K562 (cell line): ENCODE measurements around the gene PPT1. TPM values are rescaled to one million over a fixed set of nuclear protein-coding genes. Genes with fewer than 3 reads are reported as not detected.

Experiments
- CBX1 ChIP-seq: sonication (generic); IDR thresholded peaks from 2 replicates; pipeline ENCODE4 v1.6.1; 2016; ENCODE audit warnings: antibody characterized with exemption, low read depth, mild to moderate bottlenecking
- CBX3 ChIP-seq, 2 experiments: IDR thresholded peaks; 1 replicate in 1 of 2; 2 replicates in 1 of 2; pipeline ENCODE4 v1.6.1; 2012; ENCODE audit warnings: inconsistent platforms in 2 of 2, low read length in 2 of 2, borderline replicate concordance in 1 of 2, control low read depth in 1 of 2
- ELF1 ChIP-seq: fragments of 200-800 bp; sonication (Bioruptor generic); IDR thresholded peaks from 2 replicates; pipeline ENCODE4 v1.6.1; 2016; ENCODE audit warnings: missing genetic modification characterization, missing compliant biosample characterization
- LCOR ChIP-seq: sonication (generic); formaldehyde crosslinking; IDR thresholded peaks from 2 replicates; pipeline ENCODE4 v1.8.0; 2022; ENCODE audit warnings: mild to moderate bottlenecking, missing genetic modification reagents
- MCM7 ChIP-seq, 2 experiments: fragments of 450-650 bp; IDR thresholded peaks; 2 replicates each; pipeline ENCODE4 v1.6.1; 2016 to 2018
- MTA1 ChIP-seq: fragments of 450-650 bp; IDR thresholded peaks from 2 replicates; pipeline ENCODE4 v1.6.1; 2017; ENCODE audit warnings: borderline replicate concordance
- NR2F6 ChIP-seq: fragments of 450-650 bp; formaldehyde crosslinking; IDR thresholded peaks from 2 replicates; pipeline ENCODE4 v1.4.0; 2020; ENCODE audit warnings: mild to moderate bottlenecking
- PPARD ChIP-seq: fragments of 250-450 bp; sonication (Bioruptor Pico); IDR thresholded peaks from 2 replicates; pipeline ENCODE4 v1.8.0; 2022; ENCODE audit warnings: inconsistent platforms, mild to moderate bottlenecking, moderate library complexity
- RFX5 ChIP-seq: IDR thresholded peaks from 2 replicates; pipeline ENCODE4 v1.6.1; 2011; ENCODE audit warnings: low read depth, mild to moderate bottlenecking, improper control_type of control experiment, low read length
- SAP30 ChIP-seq: fragments of 200-600 bp; sonication (generic); IDR thresholded peaks from 2 replicates; pipeline ENCODE4 v1.6.1; 2012; ENCODE audit warnings: borderline replicate concordance, low read depth, mild to moderate bottlenecking, moderate library complexity, low read length, control low read depth, inconsistent platforms; ENCODE audit not compliant: insufficient read depth, poor library complexity, severe bottlenecking
- TAL1 ChIP-seq: fragments of 450-650 bp; IDR thresholded peaks from 2 replicates; pipeline ENCODE4 v1.6.1; 2016; ENCODE audit warnings: mild to moderate bottlenecking
- TEAD1 ChIP-seq, 2 experiments: fragments of 450-650 bp in 1 of 2; sonication (generic) in 1 of 2; formaldehyde crosslinking; IDR thresholded peaks; 2 replicates each; pipeline versions ENCODE4 v1.4.0 to v1.8.0; 2020 to 2022; ENCODE audit warnings: mild to moderate bottlenecking in 2 of 2, missing genetic modification reagents in 1 of 2
- TEAD2 ChIP-seq: fragments of 450-650 bp; IDR thresholded peaks from 2 replicates; pipeline ENCODE4 v1.6.1; 2016; ENCODE audit warnings: missing genetic modification characterization, control low read depth, missing compliant biosample characterization
- ZEB2 ChIP-seq: fragments of 450-650 bp; IDR thresholded peaks from 2 replicates; pipeline ENCODE4 v1.6.1; 2016
- ZFP36 ChIP-seq: fragments of 150-350 bp; IDR thresholded peaks from 2 replicates; pipeline ENCODE4 v1.6.1; 2018; ENCODE audit warnings: low read length, low read depth; ENCODE audit not compliant: partially characterized antibody
- ZNF23 ChIP-seq: fragments of 250-450 bp; sonication (Bioruptor Pico); IDR thresholded peaks from 2 replicates; pipeline ENCODE4 v1.4.0; 2020; ENCODE audit warnings: mild to moderate bottlenecking
- ZNF324 ChIP-seq: fragments of 250-450 bp; sonication (Bioruptor Pico); IDR thresholded peaks from 2 replicates; pipeline ENCODE4 v1.4.0; 2020; ENCODE audit warnings: mild to moderate bottlenecking
- ZSCAN32 ChIP-seq: fragments of 450-650 bp; formaldehyde crosslinking; IDR thresholded peaks from 2 replicates; pipeline ENCODE4 v1.4.0; 2020; ENCODE audit warnings: mild to moderate bottlenecking, moderate library complexity
- polyA plus RNA-seq, 8 experiments: library from polyadenylated mRNA; depleted of rRNA in 4 of 8; stranded (reverse) in 5 of 8; unstranded in 3 of 8; fragments of >200 nt; fragmentation: Nextera tagmentation in 2 of 8; fragmentation: Illumina TruSeq in 1 of 8; extraction: Ambion mirVana in 2 of 8; extraction: Trizol in 1 of 8; gene quantifications; 2 replicates each; pipeline versions ENCODE4 v1.2.1 to v1.2.3, GENCODE V29; 2011 to 2014; ENCODE audit warnings: inconsistent platforms in 1 of 8, missing spikeins in 1 of 8
- total RNA-seq, 7 experiments: library from RNA; depleted of rRNA in 6 of 7; stranded (reverse); fragments of >200 nt in 6 of 7; fragmentation: Illumina TruSeq in 2 of 7; extraction: Trizol in 2 of 7; gene quantifications; 2 replicates each; pipeline versions ENCODE4 v1.2.1 to v1.2.3, GENCODE V29; 2011 to 2021; ENCODE audit warnings: low replicate concordance in 1 of 7
- TF ChIP-seq, protein P1 (sequence below): fragments of 450-650 bp; formaldehyde crosslinking; conservative IDR thresholded peaks from 2 replicates; pipeline ENCODE4 v1.4.0; 2022; ENCODE audit warnings: mild to moderate bottlenecking, missing genetic modification characterization
- TF ChIP-seq, protein P2 (sequence below): fragments of 450-650 bp; IDR thresholded peaks from 2 replicates; pipeline ENCODE4 v1.6.1; 2014; ENCODE audit warnings: low read depth, mild to moderate bottlenecking, moderate library complexity, borderline replicate concordance
- TF ChIP-seq, protein P3 (sequence below), 3 experiments: IDR thresholded peaks in 2 of 3; conservative IDR thresholded peaks in 1 of 3; 2 replicates each; pipeline ENCODE4 v1.5.1; 2011 to 2012; ENCODE audit warnings: low read length in 3 of 3, mild to moderate bottlenecking in 3 of 3, control low read depth in 2 of 3, improper control_type of control experiment in 1 of 3, inconsistent platforms in 1 of 3, low read depth in 1 of 3, mixed read lengths in 1 of 3, moderate library complexity in 1 of 3; ENCODE audit not compliant: insufficient read depth in 2 of 3
- TF ChIP-seq, protein P4 (sequence below): fragments of 450-650 bp; conservative IDR thresholded peaks from 2 replicates; pipeline ENCODE4 v1.6.1; 2016; ENCODE audit warnings: missing genetic modification characterization, low read depth, mild to moderate bottlenecking, missing compliant biosample characterization, moderate library complexity

Gene PPT1
- total and polyA plus RNA-seq, 9 of the 15 experiments (the other 6 are each of a cell fraction or from before 2014, with no cell fraction given) = 72.2 to 285 (median 143) TPM

DNA sequence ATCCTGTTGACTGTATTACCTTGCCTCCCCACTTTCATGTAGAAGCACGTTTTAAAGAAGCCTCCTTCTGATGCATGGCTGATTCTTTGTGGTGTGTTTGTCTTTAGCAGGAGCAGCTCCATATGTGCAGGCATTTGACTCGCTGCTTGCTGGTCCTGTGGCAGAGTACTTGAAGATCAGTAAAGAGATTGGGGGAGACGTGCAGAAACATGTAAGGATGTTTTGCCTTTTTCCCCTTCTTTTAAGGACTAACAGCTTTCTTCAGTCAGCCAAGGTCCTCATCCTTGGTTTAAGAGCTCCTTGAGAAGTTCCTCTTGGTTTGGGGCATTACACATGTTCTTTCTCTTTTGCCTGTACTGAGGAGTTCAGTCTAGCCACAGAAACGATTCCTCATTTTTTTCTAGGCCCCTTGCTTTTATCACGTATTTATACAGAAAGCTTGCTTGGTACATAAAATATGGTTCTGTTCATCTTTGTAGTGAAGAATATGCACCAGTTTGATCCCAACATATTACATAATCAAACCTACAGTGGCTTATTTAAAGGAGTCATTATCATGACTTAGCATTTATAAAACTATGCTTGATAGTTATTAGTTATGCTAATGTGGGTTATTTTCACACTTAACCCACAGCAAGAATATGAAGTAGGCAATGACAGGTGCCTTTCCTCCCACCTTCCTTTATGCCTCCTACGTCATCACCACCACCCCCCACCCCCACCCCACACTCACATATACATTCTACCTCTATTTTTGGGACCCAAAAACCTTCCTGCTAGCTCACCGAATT, 36.9 kb downstream of the PPT1 start (continued):
- TF ChIP-seq, protein P1, sequence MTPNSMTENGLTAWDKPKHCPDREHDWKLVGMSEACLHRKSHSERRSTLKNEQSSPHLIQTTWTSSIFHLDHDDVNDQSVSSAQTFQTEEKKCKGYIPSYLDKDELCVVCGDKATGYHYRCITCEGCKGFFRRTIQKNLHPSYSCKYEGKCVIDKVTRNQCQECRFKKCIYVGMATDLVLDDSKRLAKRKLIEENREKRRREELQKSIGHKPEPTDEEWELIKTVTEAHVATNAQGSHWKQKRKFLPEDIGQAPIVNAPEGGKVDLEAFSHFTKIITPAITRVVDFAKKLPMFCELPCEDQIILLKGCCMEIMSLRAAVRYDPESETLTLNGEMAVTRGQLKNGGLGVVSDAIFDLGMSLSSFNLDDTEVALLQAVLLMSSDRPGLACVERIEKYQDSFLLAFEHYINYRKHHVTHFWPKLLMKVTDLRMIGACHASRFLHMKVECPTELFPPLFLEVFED = peak; percentile 72
- TF ChIP-seq LCOR (CRISPR knock-in tag) (no peak), ZFP36 (no peak), RFX5 (no peak), PPARD (CRISPR knock-in tag) (no peak), TEAD1 (CRISPR knock-in tag; IDR thresholded peaks at IDR 0.05) (peak in 1 of 2 experiments; percentile 83; a peak in 2 of 4 replicates), CBX1 (no peak), MTA1 (no peak), ZSCAN32 (CRISPR knock-in tag) (no peak), TAL1 (no peak), ZEB2 (no peak), TEAD2 (no peak), CBX3 (IDR thresholded peaks at IDR 0.05; ENCODE audit: borderline replicate concordance in 1 of 2, low read length in 2 of 2) (no peak), SAP30 (no peak), ELF1 (tag) (no peak), NR2F6 (no peak), ZNF324 (CRISPR knock-in tag) (peak; percentile 69), MCM7 (IDR thresholded peaks at IDR 0.05) (no peak), ZNF23 (CRISPR knock-in tag) (no peak)
- TF ChIP-seq, protein P2, sequence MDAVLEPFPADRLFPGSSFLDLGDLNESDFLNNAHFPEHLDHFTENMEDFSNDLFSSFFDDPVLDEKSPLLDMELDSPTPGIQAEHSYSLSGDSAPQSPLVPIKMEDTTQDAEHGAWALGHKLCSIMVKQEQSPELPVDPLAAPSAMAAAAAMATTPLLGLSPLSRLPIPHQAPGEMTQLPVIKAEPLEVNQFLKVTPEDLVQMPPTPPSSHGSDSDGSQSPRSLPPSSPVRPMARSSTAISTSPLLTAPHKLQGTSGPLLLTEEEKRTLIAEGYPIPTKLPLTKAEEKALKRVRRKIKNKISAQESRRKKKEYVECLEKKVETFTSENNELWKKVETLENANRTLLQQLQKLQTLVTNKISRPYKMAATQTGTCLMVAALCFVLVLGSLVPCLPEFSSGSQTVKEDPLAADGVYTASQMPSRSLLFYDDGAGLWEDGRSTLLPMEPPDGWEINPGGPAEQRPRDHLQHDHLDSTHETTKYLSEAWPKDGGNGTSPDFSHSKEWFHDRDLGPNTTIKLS = no peak
- TF ChIP-seq, protein P3, sequence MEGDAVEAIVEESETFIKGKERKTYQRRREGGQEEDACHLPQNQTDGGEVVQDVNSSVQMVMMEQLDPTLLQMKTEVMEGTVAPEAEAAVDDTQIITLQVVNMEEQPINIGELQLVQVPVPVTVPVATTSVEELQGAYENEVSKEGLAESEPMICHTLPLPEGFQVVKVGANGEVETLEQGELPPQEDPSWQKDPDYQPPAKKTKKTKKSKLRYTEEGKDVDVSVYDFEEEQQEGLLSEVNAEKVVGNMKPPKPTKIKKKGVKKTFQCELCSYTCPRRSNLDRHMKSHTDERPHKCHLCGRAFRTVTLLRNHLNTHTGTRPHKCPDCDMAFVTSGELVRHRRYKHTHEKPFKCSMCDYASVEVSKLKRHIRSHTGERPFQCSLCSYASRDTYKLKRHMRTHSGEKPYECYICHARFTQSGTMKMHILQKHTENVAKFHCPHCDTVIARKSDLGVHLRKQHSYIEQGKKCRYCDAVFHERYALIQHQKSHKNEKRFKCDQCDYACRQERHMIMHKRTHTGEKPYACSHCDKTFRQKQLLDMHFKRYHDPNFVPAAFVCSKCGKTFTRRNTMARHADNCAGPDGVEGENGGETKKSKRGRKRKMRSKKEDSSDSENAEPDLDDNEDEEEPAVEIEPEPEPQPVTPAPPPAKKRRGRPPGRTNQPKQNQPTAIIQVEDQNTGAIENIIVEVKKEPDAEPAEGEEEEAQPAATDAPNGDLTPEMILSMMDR (IDR thresholded peaks at IDR 0.05 in 2 of 3, conservative IDR thresholded peaks at IDR 0.05 in 1 of 3; ENCODE audit: insufficient read depth in 2 of 3, low read depth in 1 of 3, low read length in 3 of 3) = no peak
- TF ChIP-seq, protein P4, sequence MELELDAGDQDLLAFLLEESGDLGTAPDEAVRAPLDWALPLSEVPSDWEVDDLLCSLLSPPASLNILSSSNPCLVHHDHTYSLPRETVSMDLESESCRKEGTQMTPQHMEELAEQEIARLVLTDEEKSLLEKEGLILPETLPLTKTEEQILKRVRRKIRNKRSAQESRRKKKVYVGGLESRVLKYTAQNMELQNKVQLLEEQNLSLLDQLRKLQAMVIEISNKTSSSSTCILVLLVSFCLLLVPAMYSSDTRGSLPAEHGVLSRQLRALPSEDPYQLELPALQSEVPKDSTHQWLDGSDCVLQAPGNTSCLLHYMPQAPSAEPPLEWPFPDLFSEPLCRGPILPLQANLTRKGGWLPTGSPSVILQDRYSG (tag) = peak; percentile 87
